NCI-H748 (cell line): ENCODE results near the gene NUP88.

Experiments
- DNase-seq: peaks from one replicate; lab custom pipeline; 2025; ENCODE audit not compliant: unreplicated experiment; lab: John Stamatoyannopoulos, UW

The NUP88 gene

GRCh38 chr17:5361426-5361825, 58.0 kb downstream of the NUP88 start:
- DNase-seq = no peak

- DNase-seq = peak; percentile 49
Observed at GRCh38 chr17:5355421-5356129, 63.9 kb downstream of the NUP88 start.

DNA sequence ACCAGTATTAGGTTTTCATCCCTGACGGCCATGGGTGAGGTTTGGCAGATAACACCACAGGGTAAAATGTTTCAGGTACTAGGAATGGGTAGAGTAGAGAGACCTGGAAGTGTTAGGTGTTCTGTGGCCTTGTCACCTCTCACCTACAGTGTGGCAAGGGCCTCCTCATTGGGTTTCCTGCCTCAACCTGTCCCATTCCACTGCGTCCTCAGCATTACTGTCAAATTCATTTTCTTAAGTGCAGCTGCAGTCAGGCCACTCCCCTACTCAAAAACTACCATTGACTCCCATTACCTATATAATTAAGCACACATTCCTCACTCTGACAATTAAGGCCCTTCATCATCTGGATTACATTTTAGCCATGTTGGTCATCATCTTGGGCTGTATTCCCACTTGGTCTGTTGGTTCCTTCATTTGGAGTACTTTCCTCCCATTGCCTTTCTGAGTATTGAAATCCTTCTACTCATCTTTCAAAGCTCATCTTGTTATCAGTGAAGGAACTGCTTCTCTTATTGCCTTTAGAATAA, 64.5 kb downstream of the NUP88 start:
- DNase-seq = no peak

- DNase-seq = peak; percentile 6
Observed at GRCh38 chr17:5354310-5354709, 65.2 kb downstream of the NUP88 start.

- DNase-seq = no peak
Observed at GRCh38 chr17:5352681-5353289, 66.7 kb downstream of the NUP88 start.

DNA sequence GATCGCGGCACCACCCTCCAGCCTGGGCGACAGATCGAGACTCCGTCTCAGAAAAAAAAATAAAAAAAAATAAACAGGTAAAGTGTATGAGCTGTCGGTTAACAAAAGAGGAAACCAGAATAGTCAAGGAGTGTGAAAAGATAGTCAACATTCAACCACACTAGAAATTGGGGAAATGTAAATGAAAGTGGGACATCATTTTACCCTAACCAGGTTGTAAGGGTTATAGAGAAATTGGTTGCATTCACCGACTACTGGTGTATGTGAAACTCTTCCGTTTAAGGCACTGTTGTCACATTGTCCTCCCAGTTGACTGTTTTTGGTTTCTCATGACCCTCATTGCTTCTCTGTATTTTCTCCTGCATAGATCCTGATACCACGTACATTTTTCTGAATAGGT, 74.5 kb downstream of the NUP88 start:
- DNase-seq = no peak
